ENCODE results near the gene MMP23B.

MMP23B gene

DNA sequence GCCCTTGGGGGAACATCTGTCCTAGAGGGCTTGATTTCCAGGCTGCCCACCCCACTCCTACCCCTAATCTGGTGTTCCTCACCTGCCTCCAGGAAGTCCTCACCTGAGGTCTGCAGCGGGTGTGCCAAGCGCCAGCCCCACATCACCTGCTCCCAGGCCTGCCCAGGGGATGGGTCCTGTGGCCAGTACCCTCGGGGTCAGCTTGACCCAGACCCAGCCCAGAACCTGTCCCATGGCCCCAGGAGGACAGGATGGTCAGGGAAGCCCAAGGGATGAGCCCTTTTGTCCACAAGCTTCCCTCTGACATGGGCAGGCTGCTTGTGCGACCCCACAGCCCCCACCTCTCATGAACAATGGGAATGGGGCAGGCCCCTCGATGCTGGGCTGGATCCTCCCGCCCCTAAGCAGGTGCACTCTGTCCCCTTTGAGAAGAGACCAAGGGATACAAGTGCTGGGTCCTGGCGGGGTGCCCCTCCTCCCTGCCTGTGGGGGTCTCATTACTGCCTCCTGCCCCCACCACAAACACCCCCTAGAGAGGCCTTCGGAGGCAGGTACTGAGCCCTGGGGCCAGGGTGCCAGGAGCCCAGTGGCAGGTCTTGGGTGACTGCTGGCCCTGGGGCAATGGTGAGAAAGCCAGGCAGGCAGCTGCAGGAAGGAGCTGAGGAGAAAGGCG, 13.4 kb upstream of the MMP23B start:
- in situ Hi-C loops (cut with MboI; ENCODE audit: low sequenced_read_pairs) = no loop called here

GRCh38 chr1:1619917-1620361, 12.0 kb upstream of the MMP23B start:
- in situ Hi-C loops (cut with MboI; ENCODE audit: low sequenced_read_pairs) = no loop called here

- in situ Hi-C loops (cut with MboI; ENCODE audit: low sequenced_read_pairs) = no loop called here
Observed at GRCh38 chr1:1620433-1621139, 11.4 kb upstream of the MMP23B start.

- in situ Hi-C loops (cut with MboI; ENCODE audit: low sequenced_read_pairs) = no loop called here
Observed at GRCh38 chr1:1621173-1622009, 10.6 kb upstream of the MMP23B start.

- in situ Hi-C loops (cut with MboI; ENCODE audit: low sequenced_read_pairs) = no loop called here
Observed at GRCh38 chr1:1622010-1622787, 9.8 kb upstream of the MMP23B start.

GRCh38 chr1:1622788-1623094, 9.2 kb upstream of the MMP23B start:
- in situ Hi-C loops (cut with MboI; ENCODE audit: low sequenced_read_pairs) = no loop called here

GRCh38 chr1:1623181-1623630, 8.8 kb upstream of the MMP23B start:
- in situ Hi-C loops (cut with MboI; ENCODE audit: low sequenced_read_pairs) = no loop called here

GRCh38 chr1:1623631-1624442, 8.1 kb upstream of the MMP23B start:
- in situ Hi-C loops (cut with MboI; ENCODE audit: low sequenced_read_pairs) = no loop called here

- in situ Hi-C loops (cut with MboI; ENCODE audit: low sequenced_read_pairs) = no loop called here
Observed at GRCh38 chr1:1624443-1625403, 7.2 kb upstream of the MMP23B start.

- in situ Hi-C loops (cut with MboI; ENCODE audit: low sequenced_read_pairs) = no loop called here
Observed at GRCh38 chr1:1625404-1625775, 6.6 kb upstream of the MMP23B start.

GRCh38 chr1:1625824-1626206, 6.2 kb upstream of the MMP23B start:
- in situ Hi-C loops (cut with MboI; ENCODE audit: low sequenced_read_pairs) = no loop called here

- in situ Hi-C loops (cut with MboI; ENCODE audit: low sequenced_read_pairs) = no loop called here
Observed at GRCh38 chr1:1626207-1627141, 5.5 kb upstream of the MMP23B start.

DNA sequence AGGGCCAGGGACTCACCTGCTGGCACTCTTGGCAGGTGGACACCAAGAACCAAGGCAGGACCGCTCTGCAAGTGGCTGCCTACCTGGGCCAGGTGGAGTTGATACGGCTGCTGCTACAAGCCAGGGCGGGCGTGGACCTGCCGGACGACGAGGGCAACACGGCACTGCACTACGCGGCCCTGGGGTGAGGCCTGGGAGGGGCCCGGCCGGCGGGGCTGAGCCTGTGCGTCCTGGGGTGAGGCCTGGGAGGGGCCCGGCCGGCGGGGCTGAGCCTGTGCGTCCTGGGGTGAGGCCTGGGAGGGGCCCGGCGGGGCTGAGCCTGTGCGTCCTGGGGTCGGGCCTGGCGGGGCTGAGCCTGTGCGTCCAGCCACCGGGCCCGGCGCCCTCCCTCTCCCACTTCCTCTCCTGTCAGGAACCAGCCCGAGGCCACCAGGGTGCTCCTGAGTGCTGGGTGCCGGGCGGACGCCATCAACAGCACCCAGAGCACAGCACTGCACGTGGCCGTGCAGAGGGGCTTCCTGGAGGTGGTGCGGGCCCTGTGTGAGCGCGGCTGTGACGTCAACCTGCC, 4.6 kb upstream of the MMP23B start:
- in situ Hi-C loops (cut with MboI; ENCODE audit: low sequenced_read_pairs) = no loop called here

- in situ Hi-C loops (cut with MboI; ENCODE audit: low sequenced_read_pairs) = no loop called here
Observed at GRCh38 chr1:1627829-1628753, 3.9 kb upstream of the MMP23B start.

DNA sequence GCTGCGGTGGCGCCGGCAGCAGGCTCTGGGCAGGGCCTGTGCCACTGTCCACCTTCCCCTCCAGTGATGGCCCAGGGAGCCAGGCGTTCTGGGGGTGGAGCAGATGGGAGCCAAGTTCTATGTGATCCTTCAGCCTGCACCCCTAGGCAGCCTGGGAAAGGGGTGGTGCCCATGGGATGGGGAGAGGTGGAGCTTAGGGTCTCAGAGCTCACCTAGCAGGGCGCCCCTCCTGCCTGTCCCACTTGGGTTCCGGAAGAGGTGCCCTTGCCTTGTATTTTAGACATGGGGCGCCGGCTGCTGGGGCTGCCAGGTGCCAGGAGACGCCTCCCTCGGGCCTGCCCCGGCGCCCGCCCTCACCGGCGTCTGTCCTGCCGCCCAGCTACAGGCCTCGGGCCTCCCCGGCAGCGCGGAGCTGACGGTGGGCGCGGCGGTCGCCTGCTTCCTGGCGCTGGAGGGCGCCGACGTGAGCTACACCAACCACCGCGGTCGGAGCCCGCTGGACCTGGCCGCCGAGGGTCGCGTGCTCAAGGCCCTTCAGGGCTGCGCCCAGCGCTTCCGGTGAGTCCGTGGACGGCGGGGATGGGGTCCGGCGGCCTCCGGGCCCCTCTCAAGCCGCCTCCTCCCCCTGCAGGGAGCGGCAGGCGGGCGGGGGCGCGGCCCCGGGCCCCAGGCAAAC, 3.1 kb upstream of the MMP23B start:
- in situ Hi-C loops (cut with MboI; ENCODE audit: low sequenced_read_pairs) = no loop called here
